ENCODE results near the gene CBX1. TPM values are rescaled to one million over a fixed set of nuclear protein-coding genes. Genes with fewer than 3 reads are reported as not detected.

Gene CBX1
- total RNA-seq, 2 donors from 2014 or later: 173 to 230 TPM

DNA sequence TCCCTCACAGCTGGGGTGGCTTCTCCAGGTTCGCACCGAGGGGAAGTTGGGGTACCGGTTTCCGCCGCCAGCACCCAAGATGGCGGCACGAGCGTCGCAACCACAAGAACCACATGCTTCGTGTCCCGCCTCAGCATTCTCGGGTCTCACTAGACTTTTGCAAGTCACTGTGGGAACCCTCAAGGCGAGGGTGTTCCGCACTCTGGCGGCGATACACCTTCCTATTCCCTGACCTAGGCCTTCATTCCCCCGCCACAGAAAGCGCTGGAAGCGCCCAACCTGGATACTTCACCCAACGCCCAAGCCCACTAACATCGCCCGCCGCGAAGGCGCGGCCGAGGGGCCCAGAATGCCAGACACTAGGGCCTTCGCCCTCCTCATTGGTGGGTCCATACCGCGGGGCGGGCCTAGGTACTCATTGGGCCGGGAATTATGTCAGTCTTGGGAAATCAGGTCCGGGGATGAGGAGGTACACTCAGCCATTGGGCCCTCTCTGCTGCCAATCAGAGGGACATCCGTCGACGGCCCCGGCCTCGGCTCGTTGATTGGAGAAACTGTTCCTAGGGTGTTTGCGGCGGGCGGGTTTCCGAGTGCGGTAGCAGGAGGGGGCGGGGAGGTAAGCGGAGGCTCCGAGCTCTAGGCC lies 53.4 kb downstream of the CBX1 start, which contains the start of gene NFE2L1:
NFE2L1 (plus strand) TSS at position 619 of the 643 bp plus-strand sequence. CDS start 2,760 bp downstream, outside the sequence.
- WGBS, 2 experiments (ENCODE audit: insufficient coverage in 1 of 2, insufficient read length in 1 of 2): 0% methylated on average over 10 to 47 of the region's 47 CpGs
- Histone ChIP-seq H3K36me3 (ENCODE audit: control insufficient read depth, insufficient read depth, low read length) (peaks cover 25% of the 10 kb centered on the region), H3K9me3 (ENCODE audit: control insufficient read depth, low read length) (no peaks in the 10 kb centered on the region), H3K4me3 (ENCODE audit: low read length) (peak within 1 kb of the TSS; percentile 98), H3K27ac (ENCODE audit: low read depth, low read length) (peak within 1 kb of the TSS; percentile 91), H3K9ac (ENCODE audit: extremely low read depth, low read length, poor library complexity, severe bottlenecking) (peak within 1 kb of the TSS; percentile 87), H3K4me1 (ENCODE audit: control insufficient read depth, insufficient read depth, low read length) (peaks cover 11% of the 10 kb centered on the region), H3K27me3 (ENCODE audit: control insufficient read depth, insufficient read depth, low read length, poor library complexity, severe bottlenecking) (no peaks in the 10 kb centered on the region)
- TF ChIP-seq, protein P1, sequence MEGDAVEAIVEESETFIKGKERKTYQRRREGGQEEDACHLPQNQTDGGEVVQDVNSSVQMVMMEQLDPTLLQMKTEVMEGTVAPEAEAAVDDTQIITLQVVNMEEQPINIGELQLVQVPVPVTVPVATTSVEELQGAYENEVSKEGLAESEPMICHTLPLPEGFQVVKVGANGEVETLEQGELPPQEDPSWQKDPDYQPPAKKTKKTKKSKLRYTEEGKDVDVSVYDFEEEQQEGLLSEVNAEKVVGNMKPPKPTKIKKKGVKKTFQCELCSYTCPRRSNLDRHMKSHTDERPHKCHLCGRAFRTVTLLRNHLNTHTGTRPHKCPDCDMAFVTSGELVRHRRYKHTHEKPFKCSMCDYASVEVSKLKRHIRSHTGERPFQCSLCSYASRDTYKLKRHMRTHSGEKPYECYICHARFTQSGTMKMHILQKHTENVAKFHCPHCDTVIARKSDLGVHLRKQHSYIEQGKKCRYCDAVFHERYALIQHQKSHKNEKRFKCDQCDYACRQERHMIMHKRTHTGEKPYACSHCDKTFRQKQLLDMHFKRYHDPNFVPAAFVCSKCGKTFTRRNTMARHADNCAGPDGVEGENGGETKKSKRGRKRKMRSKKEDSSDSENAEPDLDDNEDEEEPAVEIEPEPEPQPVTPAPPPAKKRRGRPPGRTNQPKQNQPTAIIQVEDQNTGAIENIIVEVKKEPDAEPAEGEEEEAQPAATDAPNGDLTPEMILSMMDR (conservative IDR thresholded peaks at IDR 0.05): no peak
- Mint-ChIP-seq H3K36me3 (ENCODE audit: low read depth) (peaks cover 18% of the 10 kb centered on the region), H3K27ac (peak within 1 kb of the TSS; percentile 100), H3K27me3 (ENCODE audit: insufficient read depth) (peaks cover 7% of the 10 kb centered on the region), H3K4me1 (peaks cover 39% of the 10 kb centered on the region), H3K9me3 (no peaks in the 10 kb centered on the region), H3K4me3 (peak within 1 kb of the TSS; percentile 89)
- DNase-seq: peak; percentile 100

DNA sequence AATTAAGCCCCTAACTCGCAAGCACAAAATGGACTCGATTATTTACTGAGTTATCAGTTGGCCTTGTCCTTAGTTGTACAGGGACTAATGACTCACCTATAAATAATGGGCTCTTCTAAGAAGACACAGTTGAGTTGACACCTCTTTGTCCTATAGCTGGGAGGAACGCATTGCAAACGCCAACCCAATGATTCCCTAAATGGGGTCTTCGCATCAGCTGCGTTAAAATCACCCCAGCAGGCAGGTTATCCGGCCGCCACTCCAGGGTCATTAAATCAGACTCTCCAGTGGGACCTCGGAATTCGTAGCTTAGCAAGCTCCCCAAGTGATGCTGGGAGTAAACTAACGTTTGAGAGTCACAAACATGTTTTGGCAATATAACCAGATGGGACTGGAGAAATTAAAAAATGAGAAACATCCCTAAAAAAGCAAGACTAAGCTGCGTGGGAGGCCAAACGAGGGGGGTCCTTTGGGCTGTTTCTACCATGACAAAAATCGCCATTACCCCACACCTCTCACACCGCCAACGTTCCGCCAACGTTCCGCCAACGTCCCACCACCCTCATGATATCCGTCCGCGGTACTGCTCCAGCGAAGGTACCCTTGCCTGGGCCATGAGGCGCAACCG lies 54.1 kb downstream of the CBX1 start:
- H3K4me3 ChIP-seq (ENCODE audit: low read length): peak overlapping the region; percentile 98
- H3K36me3 Mint-ChIP-seq (ENCODE audit: low read depth): peaks cover 18% of the 10 kb centered on the region
- H3K9me3 Mint-ChIP-seq: no peaks in the 10 kb centered on the region
- DNase-seq: peak; percentile 61
- peaks cover 19% of the 10 kb centered on the region for H3K36me3 ChIP-seq (ENCODE audit: control insufficient read depth, insufficient read depth, low read length)
- peaks cover 32% of the 10 kb centered on the region for H3K4me1 Mint-ChIP-seq
- peak overlapping the region; percentile 91 for H3K27ac ChIP-seq (ENCODE audit: low read depth, low read length)
- H3K27ac Mint-ChIP-seq: peak overlapping the region; percentile 100
- no peaks in the 10 kb centered on the region for H3K9me3 ChIP-seq (ENCODE audit: control insufficient read depth, low read length)
- TF ChIP-seq, protein P1 (conservative IDR thresholded peaks at IDR 0.05): no peak
- H3K4me1 ChIP-seq (ENCODE audit: control insufficient read depth, insufficient read depth, low read length): peaks cover 11% of the 10 kb centered on the region
- peak overlapping the region; percentile 89 for H3K4me3 Mint-ChIP-seq
- H3K9ac ChIP-seq (ENCODE audit: extremely low read depth, low read length, poor library complexity, severe bottlenecking): peak overlapping the region; percentile 87
- H3K27me3 Mint-ChIP-seq (ENCODE audit: insufficient read depth): peaks cover 10% of the 10 kb centered on the region
- H3K27me3 ChIP-seq (ENCODE audit: control insufficient read depth, insufficient read depth, low read length, poor library complexity, severe bottlenecking): no peaks in the 10 kb centered on the region
- WGBS, 2 experiments (ENCODE audit: insufficient coverage in 1 of 2, insufficient read length in 1 of 2): 5 to 10% methylated on average over 15 to 26 of the region's 26 CpGs

DNA sequence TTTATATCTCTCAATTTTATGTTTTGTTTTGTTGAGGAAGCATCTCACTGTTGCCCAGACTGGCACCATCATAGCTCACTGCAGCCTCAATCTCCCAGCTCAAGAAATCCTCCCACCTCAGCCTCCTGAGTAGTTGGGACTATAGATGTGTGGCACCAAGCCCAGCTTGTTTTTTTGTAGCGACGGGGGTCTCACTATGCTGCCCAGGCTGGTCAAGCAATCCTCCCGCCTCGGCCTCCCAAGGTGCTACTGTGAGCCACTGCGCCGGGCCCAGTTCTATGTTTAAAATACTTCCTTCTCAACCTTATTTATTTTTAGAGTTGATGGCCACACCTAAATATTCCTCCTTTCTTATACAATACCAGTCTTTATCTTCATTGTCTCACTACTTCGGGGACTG lies 55.0 kb downstream of the CBX1 start:
- DNase-seq: no peak
- Mint-ChIP-seq H3K4me1 (peaks cover 23% of the 10 kb centered on the region), H3K4me3 (peak overlapping the region; percentile 89), H3K27ac (no peak overlapping the region), H3K36me3 (ENCODE audit: low read depth) (peaks cover 10% of the 10 kb centered on the region), H3K27me3 (ENCODE audit: insufficient read depth) (peaks cover 15% of the 10 kb centered on the region), H3K9me3 (no peaks in the 10 kb centered on the region)
- Histone ChIP-seq H3K9ac (ENCODE audit: extremely low read depth, low read length, poor library complexity, severe bottlenecking) (no peak overlapping the region), H3K4me1 (ENCODE audit: control insufficient read depth, insufficient read depth, low read length) (peaks cover 10% of the 10 kb centered on the region), H3K36me3 (ENCODE audit: control insufficient read depth, insufficient read depth, low read length) (peaks cover 10% of the 10 kb centered on the region), H3K27ac (ENCODE audit: low read depth, low read length) (no peak overlapping the region), H3K9me3 (ENCODE audit: control insufficient read depth, low read length) (no peaks in the 10 kb centered on the region), H3K4me3 (ENCODE audit: low read length) (peak overlapping the region; percentile 98), H3K27me3 (ENCODE audit: control insufficient read depth, insufficient read depth, low read length, poor library complexity, severe bottlenecking) (no peaks in the 10 kb centered on the region)
- 97 to 98% methylated on average over 7 of the region's 7 CpGs for WGBS, 2 experiments (ENCODE audit: insufficient coverage in 1 of 2, insufficient read length in 1 of 2)
- TF ChIP-seq, protein P1 (conservative IDR thresholded peaks at IDR 0.05): no peak
